ENCODE results near the gene MAP1LC3B.

MAP1LC3B gene

DNA sequence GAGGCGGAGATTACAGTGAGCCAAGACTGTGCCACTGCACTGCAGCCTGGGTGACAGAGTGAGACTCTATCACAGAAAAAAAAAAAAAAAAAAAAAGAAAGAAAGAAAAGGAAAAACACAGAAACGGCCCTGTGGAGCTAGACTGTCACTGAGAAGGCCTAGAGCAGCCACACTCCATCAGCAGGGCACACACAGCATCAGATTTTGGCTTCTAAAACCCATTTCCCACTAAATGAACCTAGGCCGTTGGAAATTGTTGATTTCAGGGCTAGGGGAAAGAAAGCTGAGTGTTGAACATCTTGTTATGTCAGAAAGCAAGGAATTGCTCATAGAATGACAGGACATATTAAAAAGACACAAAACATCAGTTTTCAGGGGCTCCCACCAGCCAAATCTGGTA, 51.8 kb downstream of the MAP1LC3B start:
- no peak for TF ChIP-seq POLR2AphosphoS5 (IDR thresholded peaks at IDR 0.05; ENCODE audit: low read depth, low read length)
- no peak for TF ChIP-seq PAX5 (IDR thresholded peaks at IDR 0.05; ENCODE audit: insufficient read depth, low read length, severe bottlenecking)
- TF ChIP-seq TAF1 (IDR thresholded peaks at IDR 0.05; ENCODE audit: low read depth, low read length): no peak
- no peak for TF ChIP-seq POU2F2 (IDR thresholded peaks at IDR 0.05; ENCODE audit: low read depth, low read length)
- no peak for TF ChIP-seq POLR2A (IDR thresholded peaks at IDR 0.05; ENCODE audit: low read depth, low read length)
- no peak for TF ChIP-seq SPI1 (IDR thresholded peaks at IDR 0.05; ENCODE audit: low read depth, low read length)
- DNase-seq (ENCODE audit: insufficient read length, low spot score): no peak
- no peak for FAIRE-seq

DNA sequence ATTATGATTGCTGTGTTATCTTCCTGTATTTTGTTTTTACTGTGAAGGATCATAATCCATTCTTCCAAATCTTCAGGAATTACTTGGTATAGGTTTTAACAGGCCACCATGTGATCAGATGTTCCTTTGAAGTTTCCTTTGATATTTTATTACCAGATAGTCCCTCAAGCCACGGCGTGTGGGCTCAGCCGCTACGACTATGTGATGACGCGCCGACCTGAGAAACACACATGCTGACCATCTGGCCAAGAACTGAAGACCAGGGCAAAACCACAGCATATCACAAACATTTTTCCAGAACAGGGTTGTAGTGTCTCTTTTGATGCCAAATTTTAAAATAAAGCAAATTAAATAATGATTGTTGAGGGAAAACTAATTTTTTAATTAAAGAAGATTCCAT, 53.4 kb downstream of the MAP1LC3B start:
- no peak for DNase-seq (ENCODE audit: insufficient read length, low spot score)
- no peak for FAIRE-seq
- TF ChIP-seq POLR2A (IDR thresholded peaks at IDR 0.05; ENCODE audit: low read depth, low read length) (no peak), SPI1 (IDR thresholded peaks at IDR 0.05; ENCODE audit: low read depth, low read length) (no peak), POU2F2 (IDR thresholded peaks at IDR 0.05; ENCODE audit: low read depth, low read length) (no peak), POLR2AphosphoS5 (IDR thresholded peaks at IDR 0.05; ENCODE audit: low read depth, low read length) (no peak), TAF1 (IDR thresholded peaks at IDR 0.05; ENCODE audit: low read depth, low read length) (no peak), PAX5 (IDR thresholded peaks at IDR 0.05; ENCODE audit: insufficient read depth, low read length, severe bottlenecking) (no peak)

DNA sequence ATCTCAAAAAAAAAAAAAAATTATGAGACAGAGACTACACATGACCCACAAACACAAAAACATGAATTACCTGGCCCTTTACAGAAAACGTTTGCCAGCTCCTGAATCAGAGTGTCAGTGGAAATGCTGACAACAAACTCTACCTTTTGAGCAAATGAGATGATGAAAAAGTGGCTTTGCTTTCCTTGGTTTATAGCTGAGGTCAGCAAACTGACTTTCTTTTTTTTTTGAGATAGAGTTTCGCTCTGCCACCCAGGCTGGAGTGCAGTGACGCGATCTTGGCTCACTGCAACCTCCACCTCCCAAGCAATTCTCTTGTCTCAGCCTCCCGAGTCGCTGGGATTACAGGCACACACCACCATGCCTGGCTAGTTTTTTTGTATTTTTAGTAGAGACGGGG, 54.3 kb downstream of the MAP1LC3B start:
- TF ChIP-seq TAF1 (IDR thresholded peaks at IDR 0.05; ENCODE audit: low read depth, low read length) (no peak), POU2F2 (IDR thresholded peaks at IDR 0.05; ENCODE audit: low read depth, low read length) (no peak), SPI1 (IDR thresholded peaks at IDR 0.05; ENCODE audit: low read depth, low read length) (no peak), POLR2A (IDR thresholded peaks at IDR 0.05; ENCODE audit: low read depth, low read length) (no peak), POLR2AphosphoS5 (IDR thresholded peaks at IDR 0.05; ENCODE audit: low read depth, low read length) (no peak), PAX5 (IDR thresholded peaks at IDR 0.05; ENCODE audit: insufficient read depth, low read length, severe bottlenecking) (no peak)
- no peak for DNase-seq (ENCODE audit: insufficient read length, low spot score)
- FAIRE-seq: no peak

DNA sequence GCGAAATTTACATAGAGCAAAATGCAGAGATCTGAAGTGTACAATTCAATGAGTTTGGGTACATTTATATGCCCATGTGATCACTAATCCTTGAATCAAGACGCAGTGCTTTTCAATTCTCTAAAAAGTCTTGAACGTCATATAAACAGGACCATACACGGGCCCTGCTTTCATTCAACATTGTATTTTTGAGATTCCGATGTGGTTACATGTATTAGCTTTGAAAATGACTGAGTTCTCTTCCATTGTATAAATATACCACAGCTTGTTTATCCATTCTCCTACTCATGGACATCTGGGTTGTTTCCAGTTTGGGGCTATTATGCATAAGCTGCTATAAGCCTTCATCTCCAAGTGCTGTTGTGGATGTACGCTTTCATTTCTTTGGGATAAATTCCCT, 55.2 kb downstream of the MAP1LC3B start:
- FAIRE-seq: no peak
- no peak for DNase-seq (ENCODE audit: insufficient read length, low spot score)
- TF ChIP-seq POU2F2 (IDR thresholded peaks at IDR 0.05; ENCODE audit: low read depth, low read length): no peak
- TF ChIP-seq SPI1 (IDR thresholded peaks at IDR 0.05; ENCODE audit: low read depth, low read length): no peak
- no peak for TF ChIP-seq POLR2AphosphoS5 (IDR thresholded peaks at IDR 0.05; ENCODE audit: low read depth, low read length)
- no peak for TF ChIP-seq POLR2A (IDR thresholded peaks at IDR 0.05; ENCODE audit: low read depth, low read length)
- no peak for TF ChIP-seq PAX5 (IDR thresholded peaks at IDR 0.05; ENCODE audit: insufficient read depth, low read length, severe bottlenecking)

DNA sequence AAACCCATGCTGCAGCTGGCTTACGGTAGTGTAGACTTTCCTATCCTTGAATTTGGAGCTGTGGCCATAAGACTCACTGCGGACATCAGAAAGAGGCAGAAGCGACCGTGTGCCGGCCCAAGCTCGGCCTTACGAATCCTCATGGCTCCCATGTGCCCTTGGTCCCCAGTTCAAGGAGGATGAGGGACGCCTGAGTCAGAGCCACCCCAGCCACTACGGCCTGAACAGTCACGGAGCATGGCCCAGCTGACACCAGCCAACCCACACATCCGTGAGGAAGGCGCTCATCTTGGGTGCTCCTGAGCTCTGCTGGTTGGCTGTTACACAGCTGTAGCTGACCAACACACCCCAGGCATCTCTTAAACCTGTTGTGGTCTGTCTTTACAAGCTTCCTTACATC, 56.7 kb downstream of the MAP1LC3B start:
- no peak for FAIRE-seq
- no peak for DNase-seq (ENCODE audit: insufficient read length, low spot score)
- no peak for TF ChIP-seq POU2F2 (IDR thresholded peaks at IDR 0.05; ENCODE audit: low read depth, low read length)
- no peak for TF ChIP-seq TAF1 (IDR thresholded peaks at IDR 0.05; ENCODE audit: low read depth, low read length)
- TF ChIP-seq SPI1 (IDR thresholded peaks at IDR 0.05; ENCODE audit: low read depth, low read length): no peak
- TF ChIP-seq PAX5 (IDR thresholded peaks at IDR 0.05; ENCODE audit: insufficient read depth, low read length, severe bottlenecking): no peak
- TF ChIP-seq POLR2A (IDR thresholded peaks at IDR 0.05; ENCODE audit: low read depth, low read length): no peak
- TF ChIP-seq POLR2AphosphoS5 (IDR thresholded peaks at IDR 0.05; ENCODE audit: low read depth, low read length): no peak

DNA sequence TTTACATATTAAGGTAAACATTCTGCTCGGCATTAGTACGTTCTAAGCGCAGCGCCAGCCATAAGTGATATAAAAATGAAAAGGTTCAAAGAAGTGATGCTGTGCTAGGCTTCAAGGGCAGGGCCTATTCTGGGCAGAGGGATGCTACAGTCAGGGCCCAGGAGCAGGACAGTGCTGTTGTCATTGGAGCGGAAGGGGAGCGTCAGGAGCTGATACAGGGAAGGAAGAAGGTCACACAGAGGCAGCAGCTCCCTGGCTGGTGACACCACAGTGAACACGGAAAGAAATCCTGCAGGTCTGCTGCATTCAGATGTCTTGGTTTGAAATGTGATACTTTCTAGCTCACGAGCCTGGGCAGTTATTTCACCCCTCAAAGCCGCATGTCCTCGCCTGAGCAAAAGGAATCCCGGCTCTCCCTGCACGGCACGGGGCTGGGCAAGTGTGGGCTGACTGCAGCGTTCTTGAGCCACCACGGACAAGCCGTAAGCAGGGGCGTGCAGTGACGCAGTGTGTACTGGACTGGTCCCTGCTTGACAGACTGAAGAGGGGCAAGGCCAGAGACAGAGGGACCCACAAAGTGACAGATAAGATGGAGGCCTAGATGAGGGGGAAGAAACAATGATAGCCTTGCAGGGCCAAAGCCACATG, 59.6 kb downstream of the MAP1LC3B start:
- no peak for FAIRE-seq
- DNase-seq (ENCODE audit: insufficient read length, low spot score): no peak
- TF ChIP-seq POLR2A (IDR thresholded peaks at IDR 0.05; ENCODE audit: low read depth, low read length) (no peak), SPI1 (IDR thresholded peaks at IDR 0.05; ENCODE audit: low read depth, low read length) (no peak), TAF1 (IDR thresholded peaks at IDR 0.05; ENCODE audit: low read depth, low read length) (no peak), POU2F2 (IDR thresholded peaks at IDR 0.05; ENCODE audit: low read depth, low read length) (no peak)

DNA sequence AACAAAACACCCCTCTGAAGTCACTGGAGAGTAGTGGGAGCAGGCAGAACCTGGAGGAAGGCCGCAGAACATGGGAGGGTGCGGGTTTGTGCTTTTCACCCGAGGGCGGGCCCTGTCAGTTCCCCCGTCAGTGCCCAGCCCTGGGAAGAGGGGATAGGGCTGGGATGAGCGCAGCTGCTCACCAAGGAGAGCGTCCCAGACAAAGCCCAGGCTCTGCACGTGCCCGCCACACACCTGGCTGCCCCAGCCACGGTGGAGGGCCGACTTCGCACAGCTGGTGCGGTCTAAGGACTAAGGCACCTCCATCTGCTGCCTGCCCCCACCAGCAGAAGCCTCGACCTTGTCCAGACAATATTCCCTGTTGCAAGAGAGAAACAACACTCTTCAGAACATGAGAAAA, 61.2 kb downstream of the MAP1LC3B start:
- FAIRE-seq: no peak

More for the DNA sequence above, 61.2 kb downstream of the MAP1LC3B start:
- TF ChIP-seq TAF1 (IDR thresholded peaks at IDR 0.05; ENCODE audit: low read depth, low read length) (no peak), POU2F2 (IDR thresholded peaks at IDR 0.05; ENCODE audit: low read depth, low read length) (no peak), POLR2AphosphoS5 (IDR thresholded peaks at IDR 0.05; ENCODE audit: low read depth, low read length) (no peak)
- DNase-seq (ENCODE audit: insufficient read length, low spot score): no peak

Data from GM12891 (cell line).